Endothelial cell of hepatic sinusoid (primary cell): ENCODE results near the gene NRBF2.
"Not testable (repeated sequence)": the region's sequence is repeated elsewhere in the genome, so short reads cannot be mapped to it uniquely, and the experiment has no call there.

ENCODE experiments used
- in situ Hi-C: cut with HindIII; loops from 2 replicates; pipeline ENCODE4 v1.10.0; 2017; ENCODE audit warnings: low sequenced_read_pairs

Gene NRBF2

GRCh38 chr10:63133056-63133820, at the start of gene NRBF2:
Gene NRBF2, plus strand, starts transcription at chr10:63133328. Its CDS starts 143 bp downstream, at chr10:63133471.
- in situ Hi-C loops, result no loop called here

DNA sequence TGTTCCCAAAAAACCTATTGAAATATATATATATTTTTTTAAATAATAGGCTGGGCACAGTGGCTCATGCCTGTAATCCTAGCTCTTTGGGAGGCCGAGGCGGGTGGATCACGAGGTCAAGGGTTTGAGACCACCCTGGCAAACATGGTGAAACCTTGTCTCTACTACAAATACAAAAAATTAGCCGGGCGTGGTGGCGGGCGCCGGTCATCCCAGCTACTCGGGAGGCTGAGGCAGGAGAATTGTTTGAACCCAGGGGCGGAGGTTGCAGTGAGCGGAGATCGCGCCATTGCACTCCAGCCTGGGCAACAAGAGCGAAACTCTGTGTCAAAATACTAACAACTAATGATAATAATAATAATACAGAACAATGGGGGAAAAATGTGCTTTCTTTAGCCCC, 49.7 kb upstream of the NRBF2 start:
- in situ Hi-C loops, result not testable (repeated sequence)

GRCh38 chr10:63083904-63084689, 49.0 kb upstream of the NRBF2 start:
- in situ Hi-C loops, result no loop called here

- in situ Hi-C loops, result no loop called here
These were observed 48.3 kb upstream of the NRBF2 start for GRCh38 chr10:63084690-63085382.

DNA sequence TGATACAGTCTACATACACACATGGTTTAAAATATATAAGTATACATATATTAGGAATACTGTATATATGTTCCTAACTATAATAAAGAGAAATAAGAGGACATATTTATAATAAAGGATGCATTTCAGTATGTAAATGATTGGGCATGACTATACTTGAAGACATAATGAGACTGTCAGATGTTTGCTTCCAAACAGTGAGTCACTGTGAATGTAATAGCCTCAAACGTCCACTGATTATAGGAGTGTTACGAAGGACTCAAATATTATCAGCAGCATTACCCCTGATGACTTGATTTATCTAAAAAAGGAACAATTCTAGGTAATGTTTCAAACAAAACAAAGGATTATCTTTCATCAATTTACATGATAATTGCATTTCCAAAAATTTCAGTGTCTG, 39.9 kb upstream of the NRBF2 start:
- in situ Hi-C loops, result no loop called here

DNA sequence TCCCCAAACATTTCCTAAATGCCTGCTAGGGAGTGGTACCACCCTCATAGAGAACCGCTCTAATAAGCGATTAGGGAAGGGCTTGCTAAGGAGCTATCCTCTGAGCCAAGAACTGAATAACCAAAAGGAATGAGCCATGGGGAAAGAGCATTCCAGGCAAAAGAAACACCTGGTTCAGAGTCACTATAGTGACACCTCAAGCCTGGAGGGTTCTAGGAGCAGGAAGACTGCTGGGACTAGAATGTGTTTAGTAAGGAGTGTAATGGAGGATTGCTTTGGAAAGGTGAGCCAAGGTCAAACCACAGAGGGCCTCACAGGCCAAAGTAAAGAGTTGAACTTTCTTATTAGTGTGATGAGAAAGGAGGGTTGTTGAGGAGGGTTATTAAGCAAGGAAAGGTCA, 38.7 kb upstream of the NRBF2 start:
- in situ Hi-C loops, result no loop called here

DNA sequence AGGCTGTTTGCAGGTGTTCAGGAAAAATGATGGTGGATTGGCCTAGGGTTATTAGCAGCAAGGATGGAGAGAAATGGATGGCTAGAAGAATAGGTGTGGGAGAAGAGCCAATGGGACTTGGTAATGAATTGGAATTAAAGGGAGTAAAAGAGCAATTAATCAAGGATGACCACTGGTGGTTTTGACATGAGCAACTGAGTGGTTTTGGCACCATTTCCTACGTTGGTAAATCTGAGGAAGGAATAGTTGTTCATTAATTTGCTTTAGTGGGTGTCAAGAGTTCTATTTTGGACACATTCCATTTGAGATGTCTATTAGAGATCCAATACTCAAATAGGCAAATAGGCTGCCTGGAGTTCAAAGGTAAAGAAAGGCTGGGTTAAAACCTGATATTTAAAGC, 38.2 kb upstream of the NRBF2 start:
- in situ Hi-C loops, result no loop called here

DNA sequence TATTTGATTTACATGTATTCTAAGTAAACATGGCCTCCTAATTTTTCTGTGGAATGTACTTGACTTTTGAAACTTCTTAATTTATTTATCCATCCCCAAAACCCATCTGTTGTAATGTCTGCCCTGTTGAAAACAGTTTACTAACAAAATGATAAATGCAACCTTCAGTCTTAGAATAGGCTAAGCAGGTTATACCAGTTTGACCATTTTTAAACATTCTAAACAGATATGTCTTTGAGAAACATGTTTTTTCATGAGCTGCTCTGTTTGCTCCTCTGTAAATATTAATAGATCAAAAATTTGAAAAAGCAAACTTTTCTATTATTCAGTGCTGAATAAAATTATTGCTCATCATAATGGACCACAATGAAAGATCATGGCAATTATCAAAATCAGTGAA, 33.4 kb upstream of the NRBF2 start:
- in situ Hi-C loops, result no loop called here

DNA sequence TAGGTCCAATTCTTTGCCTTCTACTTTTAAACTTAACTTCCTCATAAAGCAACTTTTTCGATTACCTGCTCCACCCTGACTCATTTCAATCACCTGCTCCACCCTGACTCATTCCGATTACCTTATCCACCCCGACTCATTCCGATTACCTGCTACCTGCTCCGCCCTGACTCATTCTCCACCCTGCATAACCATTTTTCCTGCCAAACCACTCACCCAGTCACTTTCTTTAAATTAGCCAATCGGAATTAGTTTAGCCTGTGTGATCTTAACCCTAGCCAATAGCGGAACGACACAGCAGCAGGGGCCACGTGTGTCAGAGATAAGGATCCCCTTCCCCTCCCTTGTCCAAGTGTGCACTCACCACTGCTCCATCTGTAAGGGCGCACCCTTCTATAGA, 32.0 kb upstream of the NRBF2 start:
- in situ Hi-C loops, result not testable (repeated sequence)

- in situ Hi-C loops, result not testable (repeated sequence)
These were observed 30.7 kb upstream of the NRBF2 start for GRCh38 chr10:63102279-63102883.

GRCh38 chr10:63103178-63103577, 29.9 kb upstream of the NRBF2 start:
- in situ Hi-C loops, result not testable (repeated sequence)

- in situ Hi-C loops, result no loop called here
These were observed 29.1 kb upstream of the NRBF2 start for GRCh38 chr10:63103971-63104409.

- in situ Hi-C loops, result no loop called here
These were observed 27.7 kb upstream of the NRBF2 start for GRCh38 chr10:63105225-63106110.

DNA sequence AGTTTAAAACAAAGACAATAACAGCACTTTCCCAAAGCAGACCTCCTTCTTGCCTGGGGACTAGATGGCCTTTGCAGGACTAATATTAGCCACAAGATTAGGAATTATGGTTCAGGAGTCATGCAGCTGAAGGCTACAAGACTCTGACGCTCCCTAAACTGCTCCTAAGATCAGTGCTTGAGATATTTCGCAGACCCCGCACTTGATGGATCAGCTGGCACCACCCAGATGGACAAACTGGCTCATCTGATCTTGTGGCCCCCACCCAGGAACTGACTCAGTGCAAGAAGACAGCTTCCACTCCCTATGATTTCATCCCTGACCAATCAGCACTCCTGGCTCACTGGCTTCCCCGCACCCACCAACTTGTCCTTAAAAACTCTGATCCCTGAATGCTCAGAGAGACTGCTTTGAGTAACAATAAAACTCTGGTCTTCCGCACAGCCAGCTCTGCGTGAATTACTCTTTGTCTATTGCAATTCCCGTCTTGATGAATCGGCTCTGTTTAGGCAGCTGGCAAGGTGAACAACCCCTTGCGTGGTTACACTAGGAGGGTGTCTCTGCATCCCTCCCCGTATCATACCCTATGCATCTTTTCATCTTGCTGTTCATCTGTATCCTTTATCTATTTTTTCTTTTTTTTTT, 26.9 kb upstream of the NRBF2 start:
- in situ Hi-C loops, result no loop called here

DNA sequence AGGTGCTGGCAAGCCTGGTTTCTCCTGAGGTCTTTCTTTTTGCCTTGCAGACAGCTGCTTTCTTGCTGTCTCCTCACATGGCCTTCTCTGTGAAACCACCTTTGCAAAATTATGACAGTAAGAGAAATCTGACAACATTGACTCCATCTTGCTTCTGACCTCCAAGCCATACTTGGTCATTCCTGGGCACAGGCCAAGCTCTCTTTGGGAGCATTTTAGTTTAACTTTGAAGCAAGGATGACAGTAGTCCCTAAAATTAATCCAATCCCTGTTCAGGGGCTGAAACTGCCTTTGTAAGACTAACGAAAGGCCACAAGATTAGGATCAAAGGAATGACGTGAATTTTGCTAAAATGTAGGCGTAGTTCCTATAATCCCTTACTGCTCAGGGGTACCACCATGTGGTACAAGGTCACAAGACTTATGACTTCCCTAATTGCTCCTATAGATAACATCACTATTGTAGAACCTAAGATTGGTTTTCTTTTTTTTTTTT, 25.1 kb upstream of the NRBF2 start:
- in situ Hi-C loops, result no loop called here

DNA sequence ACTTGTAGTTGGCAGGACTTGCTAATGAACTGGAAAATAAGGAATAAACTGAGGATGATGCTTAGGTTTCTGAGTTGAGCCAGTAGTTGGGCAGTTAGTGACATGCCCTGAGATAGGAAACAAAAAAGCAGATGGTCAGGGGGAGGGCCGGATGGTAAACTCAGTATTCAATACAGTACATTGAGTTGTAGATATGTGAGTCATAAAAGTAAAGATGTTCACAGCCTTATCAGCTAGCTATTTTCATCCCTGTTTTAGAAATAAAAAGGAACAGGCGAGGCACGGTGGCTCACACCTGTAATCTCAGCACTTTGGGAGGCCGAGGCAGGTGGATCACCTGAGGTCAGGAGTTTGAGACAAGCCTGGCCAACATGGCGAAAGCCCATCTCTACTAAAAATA, 22.2 kb upstream of the NRBF2 start:
- in situ Hi-C loops, result no loop called here

GRCh38 chr10:63114031-63114814, 18.9 kb upstream of the NRBF2 start:
- in situ Hi-C loops, result no loop called here

DNA sequence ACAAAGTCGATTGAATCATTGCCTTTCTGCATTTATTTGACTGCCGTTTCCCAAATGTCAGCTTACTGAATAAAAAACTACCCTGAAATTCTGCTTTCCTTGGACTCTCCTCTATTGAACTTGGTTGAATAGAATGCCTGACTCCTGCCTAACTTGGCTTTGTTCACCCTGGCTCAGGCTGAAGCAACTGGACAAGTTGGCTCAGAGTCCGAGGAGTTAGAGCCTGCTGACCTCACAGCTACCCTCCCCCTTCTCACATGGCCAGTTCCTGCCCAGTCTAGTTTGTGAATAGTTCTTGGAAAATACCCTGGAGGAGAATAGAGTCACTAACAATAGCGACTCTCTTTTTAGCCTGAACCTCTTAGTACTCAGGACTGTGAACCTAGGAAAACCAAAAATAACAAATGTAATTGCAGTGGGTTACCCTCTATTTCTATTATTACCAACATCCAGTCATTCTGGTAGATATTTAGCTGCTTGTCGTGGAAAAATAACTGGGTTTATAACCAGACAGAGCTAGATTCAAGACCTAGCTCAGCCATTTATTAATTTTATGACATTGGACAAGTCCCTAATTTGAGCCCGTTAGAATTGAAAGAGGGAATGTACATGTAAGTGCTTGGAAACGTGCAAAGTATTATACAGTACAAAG, 17.3 kb upstream of the NRBF2 start:
- in situ Hi-C loops, result no loop called here
